Measurements from ENCODE around the gene YIF1B.

YIF1B gene

GRCh38 chr19:38316477-38317067 lies 825 bp upstream of the YIF1B start:
- ATAC-seq, result peak; percentile 22
- TF ChIP-seq ZNF565 (CRISPR knock-in tag; conservative IDR thresholded peaks at IDR 0.05; ENCODE audit: low read depth) (no peak), ZFP30 (CRISPR knock-in tag; IDR thresholded peaks at IDR 0.05) (no peak), BACH2 (CRISPR knock-in tag; IDR thresholded peaks at IDR 0.05; ENCODE audit: borderline replicate concordance) (no peak), GLIS3 (CRISPR knock-in tag; IDR thresholded peaks at IDR 0.05) (no peak), ARNTL (CRISPR knock-in tag; IDR thresholded peaks at IDR 0.05; ENCODE audit: borderline replicate concordance, low read depth) (no peak), CSDC2 (CRISPR knock-in tag; IDR thresholded peaks at IDR 0.05) (no peak), TCF4 (CRISPR knock-in tag; IDR thresholded peaks at IDR 0.05; ENCODE audit: borderline replicate concordance) (no peak), ZNF70 (CRISPR knock-in tag; IDR thresholded peaks at IDR 0.05) (no peak)

- ATAC-seq, result no peak
- no peak for TF ChIP-seq TCF4 (CRISPR knock-in tag; IDR thresholded peaks at IDR 0.05; ENCODE audit: borderline replicate concordance)
- TF ChIP-seq ZNF70 (CRISPR knock-in tag; IDR thresholded peaks at IDR 0.05), result no peak
- no peak for TF ChIP-seq ZFP30 (CRISPR knock-in tag; IDR thresholded peaks at IDR 0.05)
- TF ChIP-seq, protein P1, sequence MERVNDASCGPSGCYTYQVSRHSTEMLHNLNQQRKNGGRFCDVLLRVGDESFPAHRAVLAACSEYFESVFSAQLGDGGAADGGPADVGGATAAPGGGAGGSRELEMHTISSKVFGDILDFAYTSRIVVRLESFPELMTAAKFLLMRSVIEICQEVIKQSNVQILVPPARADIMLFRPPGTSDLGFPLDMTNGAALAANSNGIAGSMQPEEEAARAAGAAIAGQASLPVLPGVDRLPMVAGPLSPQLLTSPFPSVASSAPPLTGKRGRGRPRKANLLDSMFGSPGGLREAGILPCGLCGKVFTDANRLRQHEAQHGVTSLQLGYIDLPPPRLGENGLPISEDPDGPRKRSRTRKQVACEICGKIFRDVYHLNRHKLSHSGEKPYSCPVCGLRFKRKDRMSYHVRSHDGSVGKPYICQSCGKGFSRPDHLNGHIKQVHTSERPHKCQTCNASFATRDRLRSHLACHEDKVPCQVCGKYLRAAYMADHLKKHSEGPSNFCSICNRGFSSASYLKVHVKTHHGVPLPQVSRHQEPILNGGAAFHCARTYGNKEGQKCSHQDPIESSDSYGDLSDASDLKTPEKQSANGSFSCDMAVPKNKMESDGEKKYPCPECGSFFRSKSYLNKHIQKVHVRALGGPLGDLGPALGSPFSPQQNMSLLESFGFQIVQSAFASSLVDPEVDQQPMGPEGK (CRISPR knock-in tag; IDR thresholded peaks at IDR 0.05; ENCODE audit: borderline replicate concordance), result no peak
- no peak for TF ChIP-seq ARNTL (CRISPR knock-in tag; IDR thresholded peaks at IDR 0.05; ENCODE audit: borderline replicate concordance, low read depth)
- no peak for TF ChIP-seq ZFP3 (CRISPR knock-in tag; IDR thresholded peaks at IDR 0.05)
- no peak for TF ChIP-seq ESRRG (CRISPR knock-in tag; IDR thresholded peaks at IDR 0.05)
- TF ChIP-seq CSDC2 (CRISPR knock-in tag; IDR thresholded peaks at IDR 0.05), result no peak
- TF ChIP-seq TOX (CRISPR knock-in tag; IDR thresholded peaks at IDR 0.05; ENCODE audit: borderline replicate concordance), result no peak
- TF ChIP-seq PPARA (CRISPR knock-in tag; IDR thresholded peaks at IDR 0.05; ENCODE audit: borderline replicate concordance), result no peak
Observed at GRCh38 chr19:38310986-38311385, 4.8 kb downstream of the YIF1B start.

DNA sequence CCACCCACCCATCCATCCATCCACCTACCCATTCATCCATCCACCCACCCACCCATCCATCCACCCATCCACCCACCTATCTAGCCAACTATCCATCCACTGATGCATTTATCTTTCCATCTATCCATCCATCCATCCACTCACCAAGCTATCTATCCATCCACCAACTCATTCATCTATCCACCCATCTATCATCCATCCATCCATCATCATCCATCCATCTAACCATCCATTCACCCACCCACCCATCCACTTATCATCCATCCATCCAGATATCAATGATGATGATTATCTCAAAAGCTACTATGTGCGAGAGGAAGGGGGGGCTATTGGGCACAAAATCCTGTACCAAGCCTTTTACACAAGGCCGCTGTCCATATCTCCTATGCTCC lies 5.5 kb downstream of the YIF1B start:
- ATAC-seq, result no peak
- no peak for TF ChIP-seq ZC3H10 (CRISPR knock-in tag; IDR thresholded peaks at IDR 0.05)
- TF ChIP-seq, protein P2, sequence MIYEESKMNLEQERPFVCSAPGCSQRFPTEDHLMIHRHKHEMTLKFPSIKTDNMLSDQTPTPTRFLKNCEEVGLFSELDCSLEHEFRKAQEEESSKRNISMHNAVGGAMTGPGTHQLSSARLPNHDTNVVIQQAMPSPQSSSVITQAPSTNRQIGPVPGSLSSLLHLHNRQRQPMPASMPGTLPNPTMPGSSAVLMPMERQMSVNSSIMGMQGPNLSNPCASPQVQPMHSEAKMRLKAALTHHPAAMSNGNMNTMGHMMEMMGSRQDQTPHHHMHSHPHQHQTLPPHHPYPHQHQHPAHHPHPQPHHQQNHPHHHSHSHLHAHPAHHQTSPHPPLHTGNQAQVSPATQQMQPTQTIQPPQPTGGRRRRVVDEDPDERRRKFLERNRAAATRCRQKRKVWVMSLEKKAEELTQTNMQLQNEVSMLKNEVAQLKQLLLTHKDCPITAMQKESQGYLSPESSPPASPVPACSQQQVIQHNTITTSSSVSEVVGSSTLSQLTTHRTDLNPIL (CRISPR knock-in tag; IDR thresholded peaks at IDR 0.05; ENCODE audit: low read depth), result no peak
- TF ChIP-seq SNAI2 (CRISPR knock-in tag; IDR thresholded peaks at IDR 0.05), result no peak

GRCh38 chr19:38309615-38310278 lies 6.0 kb downstream of the YIF1B start:
- ATAC-seq, result no peak
- TF ChIP-seq PPARA (CRISPR knock-in tag; IDR thresholded peaks at IDR 0.05; ENCODE audit: borderline replicate concordance) (no peak), TCF4 (CRISPR knock-in tag; IDR thresholded peaks at IDR 0.05; ENCODE audit: borderline replicate concordance) (no peak), POU6F1 (CRISPR knock-in tag; IDR thresholded peaks at IDR 0.05; ENCODE audit: borderline replicate concordance, low read depth) (no peak), ZFP3 (CRISPR knock-in tag; IDR thresholded peaks at IDR 0.05) (no peak), ARNTL (CRISPR knock-in tag; IDR thresholded peaks at IDR 0.05; ENCODE audit: borderline replicate concordance, low read depth) (no peak), TSHZ2 (CRISPR knock-in tag; IDR thresholded peaks at IDR 0.05) (no peak), ZNF70 (CRISPR knock-in tag; IDR thresholded peaks at IDR 0.05) (no peak), OSR1 (CRISPR knock-in tag; IDR thresholded peaks at IDR 0.05) (no peak), ZC3H10 (CRISPR knock-in tag; IDR thresholded peaks at IDR 0.05) (no peak), SNAI2 (CRISPR knock-in tag; IDR thresholded peaks at IDR 0.05) (no peak), ZFP30 (CRISPR knock-in tag; IDR thresholded peaks at IDR 0.05) (no peak), ESRRG (CRISPR knock-in tag; IDR thresholded peaks at IDR 0.05) (no peak), ZNF565 (CRISPR knock-in tag; conservative IDR thresholded peaks at IDR 0.05; ENCODE audit: low read depth) (no peak), CSRNP3 (CRISPR knock-in tag; IDR thresholded peaks at IDR 0.05) (no peak)
- TF ChIP-seq, protein P1 (CRISPR knock-in tag; IDR thresholded peaks at IDR 0.05; ENCODE audit: borderline replicate concordance), result no peak
- TF ChIP-seq, protein P2 (CRISPR knock-in tag; IDR thresholded peaks at IDR 0.05; ENCODE audit: low read depth), result no peak
